PC-3 (cell line): ENCODE results near the gene RIC8B.

Experiments used
- EZH2 ChIP-seq: fragments of 300-600 bp; sonication (generic); IDR thresholded peaks from one replicate; pipeline ENCODE4 v1.6.1; 2017; ENCODE audit warnings: antibody characterized with exemption, mild to moderate bottlenecking, low read length; ENCODE audit not compliant: unreplicated experiment
- TF ChIP-seq, protein P1 (sequence below): fragments of 300-600 bp; sonication (generic); conservative IDR thresholded peaks from 2 replicates; pipeline ENCODE4 v1.5.1; 2017; ENCODE audit warnings: antibody characterized with exemption, low read depth, mild to moderate bottlenecking, low read length

DNA sequence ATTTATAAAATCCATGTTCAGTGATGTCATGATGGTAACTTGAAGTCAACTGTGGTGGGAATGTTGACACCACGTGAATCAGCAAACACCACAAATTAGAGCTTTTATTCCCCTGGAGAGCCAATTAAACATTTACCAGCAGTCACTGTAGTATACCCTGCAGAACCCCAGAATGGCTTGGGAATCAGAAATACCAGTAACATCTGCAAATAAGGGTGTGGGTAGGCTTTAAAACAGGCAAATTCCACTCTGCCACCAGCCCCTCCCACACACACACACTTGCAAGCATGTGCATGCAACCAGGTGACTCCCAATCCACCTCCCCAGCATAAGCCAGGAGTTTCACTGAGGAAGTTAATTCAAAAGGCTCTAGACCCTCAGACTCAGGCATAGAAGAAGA lies 117.6 kb downstream of the RIC8B start:
- no peak for TF ChIP-seq EZH2
- TF ChIP-seq, protein P1, sequence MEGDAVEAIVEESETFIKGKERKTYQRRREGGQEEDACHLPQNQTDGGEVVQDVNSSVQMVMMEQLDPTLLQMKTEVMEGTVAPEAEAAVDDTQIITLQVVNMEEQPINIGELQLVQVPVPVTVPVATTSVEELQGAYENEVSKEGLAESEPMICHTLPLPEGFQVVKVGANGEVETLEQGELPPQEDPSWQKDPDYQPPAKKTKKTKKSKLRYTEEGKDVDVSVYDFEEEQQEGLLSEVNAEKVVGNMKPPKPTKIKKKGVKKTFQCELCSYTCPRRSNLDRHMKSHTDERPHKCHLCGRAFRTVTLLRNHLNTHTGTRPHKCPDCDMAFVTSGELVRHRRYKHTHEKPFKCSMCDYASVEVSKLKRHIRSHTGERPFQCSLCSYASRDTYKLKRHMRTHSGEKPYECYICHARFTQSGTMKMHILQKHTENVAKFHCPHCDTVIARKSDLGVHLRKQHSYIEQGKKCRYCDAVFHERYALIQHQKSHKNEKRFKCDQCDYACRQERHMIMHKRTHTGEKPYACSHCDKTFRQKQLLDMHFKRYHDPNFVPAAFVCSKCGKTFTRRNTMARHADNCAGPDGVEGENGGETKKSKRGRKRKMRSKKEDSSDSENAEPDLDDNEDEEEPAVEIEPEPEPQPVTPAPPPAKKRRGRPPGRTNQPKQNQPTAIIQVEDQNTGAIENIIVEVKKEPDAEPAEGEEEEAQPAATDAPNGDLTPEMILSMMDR, result no peak
